ENCODE measurements around the gene CIRBP.

DNA sequence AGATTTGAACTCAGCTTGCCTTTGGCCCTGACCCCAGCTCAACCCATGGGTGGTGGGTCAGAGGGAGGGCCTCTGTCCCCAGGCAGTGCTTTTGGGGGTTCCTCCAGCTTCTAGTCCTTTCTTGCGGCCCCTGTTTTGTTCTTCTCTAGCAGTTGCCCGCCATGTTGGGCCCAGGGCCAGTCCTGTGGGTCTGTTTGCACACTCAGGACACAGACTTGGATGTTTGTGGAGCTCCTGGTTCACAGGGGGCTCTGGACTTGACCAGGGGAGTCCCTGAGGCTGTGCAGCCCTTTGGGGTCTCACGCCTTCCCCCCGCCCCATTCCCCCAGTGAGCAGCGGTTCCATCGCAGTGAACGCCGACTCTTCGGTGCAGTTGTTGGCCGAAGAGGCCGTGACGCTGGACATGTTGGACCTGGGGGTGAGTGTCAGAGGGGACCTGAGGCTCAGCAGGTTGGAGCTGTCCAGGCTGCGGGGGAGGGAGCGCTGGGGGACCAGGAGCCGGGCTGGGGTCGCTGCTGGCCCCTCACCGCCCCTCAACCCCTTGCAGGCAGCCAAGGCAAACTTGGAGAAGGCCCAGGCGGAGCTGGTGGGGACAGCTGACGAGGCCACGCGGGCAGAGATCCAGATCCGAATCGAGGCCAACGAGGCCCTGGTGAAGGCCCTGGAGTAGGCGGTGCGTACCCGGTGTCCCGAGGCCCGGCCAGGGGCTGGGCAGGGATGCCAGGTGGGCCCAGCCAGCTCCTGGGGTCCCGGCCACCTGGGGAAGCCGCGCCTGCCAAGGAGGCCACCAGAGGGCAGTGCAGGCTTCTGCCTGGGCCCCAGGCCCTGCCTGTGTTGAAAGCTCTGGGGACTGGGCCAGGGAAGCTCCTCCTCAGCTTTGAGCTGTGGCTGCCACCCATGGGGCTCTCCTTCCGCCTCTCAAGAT lies 25.1 kb upstream of the CIRBP start:
- no peak for TF ChIP-seq POLR2AphosphoS5 (IDR thresholded peaks at IDR 0.05; ENCODE audit: low read depth, low read length)
- no peak for TF ChIP-seq TAF1 (IDR thresholded peaks at IDR 0.05; ENCODE audit: borderline replicate concordance, insufficient read depth, low read length)
- no peak for TF ChIP-seq SIN3A (IDR thresholded peaks at IDR 0.05; ENCODE audit: borderline replicate concordance, insufficient read depth, low read length)
- TF ChIP-seq, protein P1, sequence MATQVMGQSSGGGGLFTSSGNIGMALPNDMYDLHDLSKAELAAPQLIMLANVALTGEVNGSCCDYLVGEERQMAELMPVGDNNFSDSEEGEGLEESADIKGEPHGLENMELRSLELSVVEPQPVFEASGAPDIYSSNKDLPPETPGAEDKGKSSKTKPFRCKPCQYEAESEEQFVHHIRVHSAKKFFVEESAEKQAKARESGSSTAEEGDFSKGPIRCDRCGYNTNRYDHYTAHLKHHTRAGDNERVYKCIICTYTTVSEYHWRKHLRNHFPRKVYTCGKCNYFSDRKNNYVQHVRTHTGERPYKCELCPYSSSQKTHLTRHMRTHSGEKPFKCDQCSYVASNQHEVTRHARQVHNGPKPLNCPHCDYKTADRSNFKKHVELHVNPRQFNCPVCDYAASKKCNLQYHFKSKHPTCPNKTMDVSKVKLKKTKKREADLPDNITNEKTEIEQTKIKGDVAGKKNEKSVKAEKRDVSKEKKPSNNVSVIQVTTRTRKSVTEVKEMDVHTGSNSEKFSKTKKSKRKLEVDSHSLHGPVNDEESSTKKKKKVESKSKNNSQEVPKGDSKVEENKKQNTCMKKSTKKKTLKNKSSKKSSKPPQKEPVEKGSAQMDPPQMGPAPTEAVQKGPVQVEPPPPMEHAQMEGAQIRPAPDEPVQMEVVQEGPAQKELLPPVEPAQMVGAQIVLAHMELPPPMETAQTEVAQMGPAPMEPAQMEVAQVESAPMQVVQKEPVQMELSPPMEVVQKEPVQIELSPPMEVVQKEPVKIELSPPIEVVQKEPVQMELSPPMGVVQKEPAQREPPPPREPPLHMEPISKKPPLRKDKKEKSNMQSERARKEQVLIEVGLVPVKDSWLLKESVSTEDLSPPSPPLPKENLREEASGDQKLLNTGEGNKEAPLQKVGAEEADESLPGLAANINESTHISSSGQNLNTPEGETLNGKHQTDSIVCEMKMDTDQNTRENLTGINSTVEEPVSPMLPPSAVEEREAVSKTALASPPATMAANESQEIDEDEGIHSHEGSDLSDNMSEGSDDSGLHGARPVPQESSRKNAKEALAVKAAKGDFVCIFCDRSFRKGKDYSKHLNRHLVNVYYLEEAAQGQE (IDR thresholded peaks at IDR 0.05; ENCODE audit: insufficient read depth in 1 of 2, low read depth in 2 of 2, low read length in 2 of 2): no peak

Data from PFSK-1 (cell line).